Measurements from ENCODE around the gene MTTP.
"Not testable (repeated sequence)": the region's sequence is repeated elsewhere in the genome, so short reads cannot be mapped to it uniquely, and the experiment has no call there.

Gene MTTP

DNA sequence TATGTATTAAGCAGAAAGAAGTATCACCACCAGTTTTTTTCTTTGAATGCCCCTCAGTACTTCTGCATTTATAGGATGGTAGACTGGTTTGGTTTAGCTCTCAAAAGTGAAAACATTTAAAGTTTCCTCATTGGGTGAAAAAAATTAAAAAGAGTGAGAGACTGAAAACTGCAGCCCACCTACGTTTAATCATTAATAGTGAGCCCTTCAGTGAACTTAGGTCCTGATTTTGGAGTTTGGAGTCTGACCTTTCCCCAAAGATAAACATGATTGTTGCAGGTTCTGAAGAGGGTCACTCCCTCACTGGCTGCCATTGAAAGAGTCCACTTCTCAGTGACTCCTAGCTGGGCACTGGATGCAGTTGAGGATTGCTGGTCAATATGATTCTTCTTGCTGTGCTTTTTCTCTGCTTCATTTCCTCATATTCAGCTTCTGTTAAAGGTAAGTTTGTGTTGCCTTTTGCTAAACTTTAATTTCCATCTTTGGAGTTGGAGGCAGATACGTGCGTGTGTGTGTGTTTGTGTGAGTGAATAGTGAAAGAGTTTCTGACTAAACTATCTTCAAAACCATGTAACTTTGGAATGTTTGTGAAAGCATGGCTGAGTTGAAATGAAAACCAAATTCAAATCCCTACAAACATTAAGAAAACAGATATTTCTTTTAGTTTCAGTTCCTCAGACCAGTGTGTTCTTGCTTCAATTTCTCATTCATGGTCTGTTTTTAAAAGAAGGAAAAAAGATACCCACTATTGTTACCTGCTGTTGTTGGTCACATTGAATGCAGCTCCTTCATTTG, at the start of gene MTTP:
MTTP (plus strand) TSS at position 295 of the 795 bp plus-strand sequence; CDS start at position 381, 86 bp downstream.
- Histone ChIP-seq H3K27ac (peak within 1 kb of the TSS; percentile 18 to 20), H3K4me3 (peak within 1 kb of the TSS; percentile 12)
- TF ChIP-seq, protein P1, sequence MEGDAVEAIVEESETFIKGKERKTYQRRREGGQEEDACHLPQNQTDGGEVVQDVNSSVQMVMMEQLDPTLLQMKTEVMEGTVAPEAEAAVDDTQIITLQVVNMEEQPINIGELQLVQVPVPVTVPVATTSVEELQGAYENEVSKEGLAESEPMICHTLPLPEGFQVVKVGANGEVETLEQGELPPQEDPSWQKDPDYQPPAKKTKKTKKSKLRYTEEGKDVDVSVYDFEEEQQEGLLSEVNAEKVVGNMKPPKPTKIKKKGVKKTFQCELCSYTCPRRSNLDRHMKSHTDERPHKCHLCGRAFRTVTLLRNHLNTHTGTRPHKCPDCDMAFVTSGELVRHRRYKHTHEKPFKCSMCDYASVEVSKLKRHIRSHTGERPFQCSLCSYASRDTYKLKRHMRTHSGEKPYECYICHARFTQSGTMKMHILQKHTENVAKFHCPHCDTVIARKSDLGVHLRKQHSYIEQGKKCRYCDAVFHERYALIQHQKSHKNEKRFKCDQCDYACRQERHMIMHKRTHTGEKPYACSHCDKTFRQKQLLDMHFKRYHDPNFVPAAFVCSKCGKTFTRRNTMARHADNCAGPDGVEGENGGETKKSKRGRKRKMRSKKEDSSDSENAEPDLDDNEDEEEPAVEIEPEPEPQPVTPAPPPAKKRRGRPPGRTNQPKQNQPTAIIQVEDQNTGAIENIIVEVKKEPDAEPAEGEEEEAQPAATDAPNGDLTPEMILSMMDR (IDR thresholded peaks at IDR 0.05) = no peak
- no peak for DNase-seq (ENCODE audit: low spot score)

DNA sequence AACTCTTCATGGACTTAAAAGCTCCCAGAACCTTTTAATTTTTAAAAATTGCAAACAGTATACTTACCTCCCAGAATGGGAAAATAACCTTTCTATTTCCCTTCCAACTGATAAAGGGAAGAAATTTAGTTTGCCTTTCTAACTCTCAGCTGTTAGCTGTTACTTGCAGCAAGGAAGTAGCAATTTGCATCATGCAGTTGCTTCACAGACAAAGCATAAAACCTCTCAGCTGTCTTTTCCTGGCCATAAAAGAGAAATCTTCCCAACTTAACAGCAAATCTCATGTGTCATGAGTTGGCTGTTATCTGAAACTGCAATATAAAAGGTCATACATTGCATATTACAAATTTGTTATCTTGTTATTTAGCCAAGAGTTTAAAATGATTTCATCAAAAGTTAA, 45.4 kb upstream of the MTTP start:
- Histone ChIP-seq H3K27ac (no peak overlapping the region), H3K4me3 (no peak overlapping the region)
- no peak for DNase-seq (ENCODE audit: low spot score)
- TF ChIP-seq, protein P1 (IDR thresholded peaks at IDR 0.05) = no peak

DNA sequence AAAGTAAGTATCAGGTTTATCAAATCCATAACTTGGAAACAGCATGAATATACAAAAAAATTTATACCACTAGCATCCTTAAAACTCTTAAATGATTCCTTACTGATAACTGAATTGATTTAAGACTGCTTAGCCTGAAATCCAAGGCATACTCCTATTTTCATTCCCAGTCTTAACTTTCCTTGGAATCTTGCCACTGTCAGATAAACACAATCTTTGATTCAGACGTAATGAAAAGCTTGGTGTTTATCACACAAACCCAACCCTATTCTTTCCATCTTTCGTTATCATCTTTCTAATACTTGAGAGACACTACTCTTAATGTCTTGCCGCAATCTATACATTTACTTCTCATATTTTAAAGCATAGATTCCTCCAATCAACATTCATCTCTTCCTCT, 44.7 kb upstream of the MTTP start:
- Histone ChIP-seq H3K4me3 (no peak overlapping the region), H3K27ac (no peak overlapping the region)
- no peak for DNase-seq (ENCODE audit: low spot score)
- TF ChIP-seq, protein P1 (IDR thresholded peaks at IDR 0.05) = no peak

DNA sequence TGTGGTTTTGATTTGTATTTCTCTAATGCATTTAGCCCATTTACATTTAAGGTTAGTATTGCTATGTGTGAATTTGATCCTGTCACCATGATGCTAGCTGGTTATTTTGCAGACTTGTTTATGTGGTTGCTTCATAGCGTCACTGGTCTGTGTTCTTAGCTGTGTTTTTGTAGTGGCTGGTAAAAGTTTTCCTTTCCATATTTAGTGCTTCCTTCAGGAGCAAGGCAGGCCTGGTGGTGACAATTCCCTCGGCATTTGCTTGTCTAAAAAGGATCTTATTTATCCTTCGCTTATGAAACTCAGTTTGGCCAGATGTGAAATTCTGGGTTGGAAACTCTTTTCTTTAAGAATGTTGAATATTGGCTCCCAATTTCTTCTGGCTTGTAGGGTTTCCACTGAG, 39.9 kb upstream of the MTTP start:
- H3K4me3 ChIP-seq; H3K27ac ChIP-seq; DNase-seq (ENCODE audit: low spot score): not testable (repeated sequence)

DNA sequence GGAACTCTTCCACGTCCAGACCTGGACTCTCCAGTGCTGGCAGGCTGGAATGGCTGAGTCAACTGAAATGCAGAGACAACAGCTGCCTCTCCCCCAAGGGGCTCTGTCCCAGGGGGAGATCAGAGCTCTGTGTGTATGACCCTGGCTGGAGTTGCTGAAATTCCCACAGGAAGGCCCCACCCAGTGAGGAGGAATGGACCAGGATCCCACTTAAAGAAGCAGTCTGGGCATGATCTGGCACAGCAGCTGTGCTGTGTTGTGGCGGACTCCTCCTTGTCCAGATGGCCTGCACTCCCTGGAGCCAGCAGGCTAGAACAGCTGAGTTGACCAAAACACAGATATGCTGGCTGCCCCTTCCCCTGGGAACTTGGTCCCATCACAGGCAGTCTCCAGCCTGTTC, 38.4 kb upstream of the MTTP start:
- TF ChIP-seq, protein P1 (IDR thresholded peaks at IDR 0.05) = no peak
- Histone ChIP-seq H3K4me3 (no peak overlapping the region), H3K27ac (no peak overlapping the region)
- DNase-seq (ENCODE audit: low spot score) = no peak

DNA sequence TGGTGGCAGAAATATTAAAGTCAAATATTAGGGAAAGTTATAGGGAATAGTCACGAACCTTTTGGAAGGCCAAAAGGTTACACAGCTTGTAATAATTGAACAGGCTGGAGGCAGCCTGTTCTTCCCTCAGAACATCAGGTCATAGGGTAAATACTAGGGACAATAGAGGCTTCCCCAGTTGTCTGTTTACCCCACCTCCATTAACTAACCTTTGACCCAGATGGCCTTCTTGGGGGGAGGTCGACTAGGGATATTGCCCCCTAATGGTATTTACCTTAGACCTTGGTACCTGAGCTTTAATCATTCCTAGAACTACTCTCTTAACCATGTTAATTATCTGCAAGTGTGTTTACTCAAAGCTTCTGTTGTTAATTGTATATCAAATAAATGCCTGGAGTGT, 37.8 kb upstream of the MTTP start:
- DNase-seq (ENCODE audit: low spot score) = no peak
- TF ChIP-seq, protein P1 (IDR thresholded peaks at IDR 0.05) = no peak
- H3K27ac ChIP-seq = no peak overlapping the region
- no peak overlapping the region for H3K4me3 ChIP-seq

DNA sequence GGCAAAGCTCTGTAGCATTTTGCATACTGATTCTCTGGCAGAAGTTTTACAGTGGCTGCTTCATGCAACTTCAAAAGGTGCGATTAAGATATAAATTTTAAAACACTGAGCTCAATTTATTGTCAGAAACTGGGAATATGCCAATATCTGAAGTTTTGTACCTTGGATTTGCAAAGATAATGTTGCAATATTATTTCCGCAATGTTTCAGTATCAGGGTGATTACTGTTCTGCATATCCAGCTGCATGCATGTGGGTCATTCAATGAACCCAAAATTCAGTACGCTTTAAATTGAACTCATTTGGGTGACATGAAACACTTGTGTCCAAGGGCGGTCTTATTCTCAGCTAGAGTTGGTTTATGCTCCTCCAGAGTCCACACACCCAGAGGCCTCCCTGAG, 37.0 kb upstream of the MTTP start:
- no peak for DNase-seq (ENCODE audit: low spot score)
- H3K4me3 ChIP-seq = no peak overlapping the region
- H3K27ac ChIP-seq = no peak overlapping the region
- TF ChIP-seq, protein P1 (IDR thresholded peaks at IDR 0.05) = no peak
